Esophagus squamous epithelium (tissue), 4 donors: Measurements from ENCODE around the gene GNAI2.

Experiments
- CTCF ChIP-seq, 6 experiments: fragments of 450-650 bp in 4 of 6; fragments of 200-600 bp in 2 of 6; sonication (generic) in 2 of 6; IDR thresholded peaks; one replicate each; pipeline ENCODE4 v1.5.1; 2016 to 2019; ENCODE audit warnings: antibody characterized with exemption in 6 of 6, mild to moderate bottlenecking in 4 of 6, moderate library complexity in 4 of 6
- POLR2A ChIP-seq, 4 donors: fragments of 450-650 bp; IDR thresholded peaks; one replicate each; pipeline ENCODE4 v1.6.1; 2017; ENCODE audit warnings: antibody characterized with exemption in 4 of 4, mild to moderate bottlenecking in 4 of 4, moderate library complexity in 3 of 4

- TF ChIP-seq CTCF (IDR thresholded peaks at IDR 0.05): no peak
- TF ChIP-seq POLR2A (IDR thresholded peaks at IDR 0.05): no peak
Observed at GRCh38 chr3:50221411-50222168, 14.4 kb upstream of the GNAI2 start.
